A549 (cell line): ENCODE measurements around the gene CDC42EP4. TPM values are rescaled to one million over a fixed set of nuclear protein-coding genes. Genes with fewer than 3 reads are reported as not detected.

Experiments
- ATAC-seq, 2 experiments: fragments of 200-7000 bp in 1 of 2; fragments of >200 bp in 1 of 2; cut with Nextera tagmentation in 1 of 2; cut with Tn5 transposase in 1 of 2; 3 replicates each; pipeline versions ENCODE4 v1.8.0 to v1.9.1; 2018 to 2020; ENCODE audit warnings: mild to moderate bottlenecking in 1 of 2, moderate library complexity in 1 of 2
- CTCF ChIA-PET: fragments of 300-600 bp; sonication (Branson Sonifier 250); formaldehyde crosslinking; extraction: SDS; loops from one replicate; lab custom pipeline; 2021; ENCODE audit warnings: antibody characterized with exemption, inconsistent platforms; lab: Yijun Ruan, JAX
- POLR2A ChIA-PET: fragments of 350-600 bp; formaldehyde crosslinking; extraction: SDS; loops from one replicate; lab custom pipeline; 2021; ENCODE audit warnings: antibody characterized with exemption, inconsistent platforms; lab: Yijun Ruan, JAX
- DNase-seq, 2 experiments: peaks; one replicate each; pipeline versions ENCODE4 v3.0.0 to v3.0.0-alpha.2; 2011 to 2016; ENCODE audit warnings: low read depth in 1 of 2, low spot score in 1 of 2
- FAIRE-seq: peaks from 2 replicates; lab custom pipeline; 2011; peaks lifted over from hg19 to GRCh38; lab: Jason Lieb, UNC
- H3K27ac ChIP-seq, 2 experiments: fragments of >200 bp; sonication (Bioruptor Twin); formaldehyde crosslinking; 3 replicates each; pipeline ENCODE4 v1.5.1; 2016 to 2017
- H3K4me1 ChIP-seq: fragments of >200 bp; sonication (Bioruptor Twin); formaldehyde crosslinking; 3 replicates; pipeline ENCODE4 v1.6.1; 2016
- H3K4me2 ChIP-seq: fragments of >200 bp; sonication (Bioruptor Twin); formaldehyde crosslinking; 3 replicates; pipeline ENCODE4 v1.6.1; 2016
- H3K4me3 ChIP-seq: fragments of >200 bp; sonication (Bioruptor Twin); formaldehyde crosslinking; 3 replicates; pipeline ENCODE4 v1.5.1; 2016
- H3K9me3 ChIP-seq: fragments of >200 bp; sonication (Bioruptor Twin); formaldehyde crosslinking; 3 replicates; pipeline ENCODE4 v1.6.1; 2016
- ATOH8 ChIP-seq: fragments of 250-450 bp; sonication (Bioruptor Pico); IDR thresholded peaks from 2 replicates; pipeline ENCODE4 v1.5.0; 2020; ENCODE audit warnings: low read depth, mild to moderate bottlenecking, moderate library complexity
- CBX2 ChIP-seq: fragments of 200-600 bp; sonication (generic); IDR thresholded peaks from 2 replicates; pipeline ENCODE4 v1.6.1; 2016; ENCODE audit warnings: low read depth, mild to moderate bottlenecking, borderline replicate concordance
- CEBPB ChIP-seq, 2 experiments: fragments of >200 bp in 1 of 2; sonication (Bioruptor Twin) in 1 of 2; formaldehyde crosslinking in 1 of 2; IDR thresholded peaks; 2 replicates each; pipeline ENCODE4 v1.6.1; 2012 to 2016
- CHD2 ChIP-seq: fragments of 150-350 bp; IDR thresholded peaks from 2 replicates; pipeline ENCODE4 v1.6.1; 2014; ENCODE audit warnings: low read length; ENCODE audit not compliant: partially characterized antibody
- CHD4 ChIP-seq: fragments of 200-600 bp; sonication (generic); IDR thresholded peaks from 2 replicates; pipeline ENCODE4 v1.6.1; 2016; ENCODE audit warnings: antibody characterized with exemption, mild to moderate bottlenecking, borderline replicate concordance
- CTCF ChIP-seq: fragments of >200 bp; sonication (Bioruptor Twin); formaldehyde crosslinking; IDR thresholded peaks from 3 replicates; pipeline ENCODE4 v1.5.1; 2016
- EHF ChIP-seq: fragments of 250-450 bp; sonication (Bioruptor Pico); IDR thresholded peaks from 2 replicates; pipeline ENCODE4 v1.5.0; 2020; ENCODE audit warnings: mild to moderate bottlenecking
- FOSB ChIP-seq: fragments of 250-450 bp; sonication (Bioruptor Pico); IDR thresholded peaks from 2 replicates; pipeline ENCODE4 v1.5.0; 2020; ENCODE audit warnings: mild to moderate bottlenecking, moderate library complexity
- FOSL2 ChIP-seq, 2 experiments: fragments of 450-650 bp in 1 of 2; fragments of >200 bp in 1 of 2; sonication (Bioruptor Twin) in 1 of 2; formaldehyde crosslinking; IDR thresholded peaks; 2 replicates each; pipeline versions ENCODE4 v1.5.0 to v1.6.1; 2016 to 2020; ENCODE audit warnings: mild to moderate bottlenecking in 1 of 2, moderate library complexity in 1 of 2
- GATA3 ChIP-seq: IDR thresholded peaks from 2 replicates; pipeline ENCODE4 v1.6.1; 2012; ENCODE audit warnings: borderline replicate concordance
- HDAC2 ChIP-seq: fragments of 200-600 bp; sonication (generic); IDR thresholded peaks from 2 replicates; pipeline ENCODE4 v1.6.1; 2016
- HMGXB4 ChIP-seq: fragments of 250-450 bp; sonication (Bioruptor Pico); IDR thresholded peaks from 2 replicates; pipeline ENCODE4 v1.5.0; 2021; ENCODE audit warnings: mild to moderate bottlenecking, moderate library complexity, borderline replicate concordance
- HOXB13 ChIP-seq: fragments of 250-450 bp; sonication (Bioruptor Pico); IDR thresholded peaks from 2 replicates; pipeline ENCODE4 v1.5.0; 2020; ENCODE audit warnings: low read depth, mild to moderate bottlenecking, moderate library complexity
- HOXB5 ChIP-seq: fragments of 250-450 bp; sonication (Bioruptor Pico); IDR thresholded peaks from 2 replicates; pipeline ENCODE4 v1.5.0; 2020; ENCODE audit warnings: mild to moderate bottlenecking, moderate library complexity
- JUNB ChIP-seq: fragments of >200 bp; sonication (Bioruptor Twin); formaldehyde crosslinking; IDR thresholded peaks from 2 replicates; pipeline ENCODE4 v1.6.1; 2016
- KDM5A ChIP-seq: fragments of 200-600 bp; sonication (generic); IDR thresholded peaks from 2 replicates; pipeline ENCODE4 v1.6.1; 2016; ENCODE audit warnings: antibody characterized with exemption, mild to moderate bottlenecking
- MAZ ChIP-seq: fragments of 150-350 bp; IDR thresholded peaks from 2 replicates; pipeline ENCODE4 v1.6.1; 2014; ENCODE audit warnings: antibody characterized with exemption, low read depth, low read length, borderline replicate concordance
- NFE2L2 ChIP-seq: fragments of 150-350 bp; conservative IDR thresholded peaks from 2 replicates; pipeline ENCODE4 v1.6.1; 2014; ENCODE audit warnings: low read length
- NPAS2 ChIP-seq: fragments of 250-450 bp; sonication (Bioruptor Pico); IDR thresholded peaks from 2 replicates; pipeline ENCODE4 v1.8.0; 2022; ENCODE audit warnings: mild to moderate bottlenecking, moderate library complexity, borderline replicate concordance
- NR3C1 ChIP-seq: fragments of >200 bp; sonication (Bioruptor Twin); formaldehyde crosslinking; IDR thresholded peaks from 3 replicates; pipeline ENCODE4 v1.6.1; 2017
- PBX3 ChIP-seq: IDR thresholded peaks from 2 replicates; pipeline ENCODE4 v1.6.1; 2012
- POLR2A ChIP-seq: IDR thresholded peaks from 2 replicates; pipeline ENCODE4 v1.6.1; 2012; ENCODE audit warnings: mild to moderate bottlenecking, low read length
- POLR2AphosphoS2 ChIP-seq: conservative IDR thresholded peaks from 2 replicates; pipeline ENCODE4 v1.6.1; 2012; ENCODE audit warnings: low read length, improper control_type of control experiment, inconsistent platforms
- RCOR1 ChIP-seq: fragments of 150-350 bp; IDR thresholded peaks from 2 replicates; pipeline ENCODE4 v1.6.1; 2014; ENCODE audit warnings: antibody characterized with exemption, low read length, low read depth
- RFX5 ChIP-seq: fragments of 450-650 bp; IDR thresholded peaks from 2 replicates; pipeline ENCODE4 v1.7.1; 2014; ENCODE audit warnings: antibody characterized with exemption, mild to moderate bottlenecking, moderate library complexity
- RNF2 ChIP-seq: fragments of 200-600 bp; sonication (generic); IDR thresholded peaks from 2 replicates; pipeline ENCODE4 v1.6.1; 2016; ENCODE audit warnings: low read depth, mild to moderate bottlenecking, antibody characterized with exemption, moderate library complexity, borderline replicate concordance
- SMC3 ChIP-seq: fragments of >200 bp; sonication (Bioruptor Twin); formaldehyde crosslinking; IDR thresholded peaks from 3 replicates; pipeline ENCODE4 v1.6.1; 2018; ENCODE audit warnings: inconsistent platforms
- TFCP2L1 ChIP-seq: fragments of 250-450 bp; sonication (Bioruptor Pico); IDR thresholded peaks from 2 replicates; pipeline ENCODE4 v1.5.0; 2021; ENCODE audit warnings: mild to moderate bottlenecking
- TP53 ChIP-seq: fragments of 250-450 bp; sonication (Bioruptor Pico); IDR thresholded peaks from 2 replicates; pipeline ENCODE4 v1.5.0; 2021; ENCODE audit warnings: mild to moderate bottlenecking, moderate library complexity
- ZC3H11A ChIP-seq: fragments of 450-650 bp; IDR thresholded peaks from 2 replicates; pipeline ENCODE4 v1.6.1; 2014; ENCODE audit warnings: antibody characterized with exemption, mild to moderate bottlenecking
- ZFP36 ChIP-seq: fragments of 450-650 bp; IDR thresholded peaks from 2 replicates; pipeline ENCODE4 v1.6.1; 2014; ENCODE audit warnings: borderline replicate concordance; ENCODE audit not compliant: partially characterized antibody
- WGBS: methylation state at CpG from one replicate; pipeline ENCODE4 v1.1.6; 2017; ENCODE audit errors: missing lambda C conversion rate; 5-methylcytosine and 5-hydroxymethylcytosine counted together
- polyA plus RNA-seq, 4 experiments: library from polyadenylated mRNA; depleted of rRNA in 3 of 4; stranded (reverse); fragments of >200 nt; fragmentation: RNase III in 1 of 4; extraction: RNeasy Plus Mini Kit Qiagen cat#74134 plus additional on column Dnase treatment in 1 of 4; gene quantifications; 2 replicates in 3 of 4; 3 replicates in 1 of 4; pipeline ENCODE4 v1.2.3, GENCODE V29; 2011 to 2017
- TF ChIP-seq, protein P1 (sequence below): IDR thresholded peaks from 2 replicates; pipeline ENCODE4 v1.6.1; 2012
- TF ChIP-seq, protein P2 (sequence below): fragments of >200 bp; sonication (Bioruptor Twin); formaldehyde crosslinking; IDR thresholded peaks from 3 replicates; pipeline ENCODE4 v1.6.1; 2016
- TF ChIP-seq, protein P3 (sequence below): fragments of 150-350 bp; IDR thresholded peaks from 2 replicates; pipeline ENCODE4 v1.6.1; 2014; ENCODE audit warnings: low read depth, mild to moderate bottlenecking, low read length

The CDC42EP4 gene
- polyA plus RNA-seq, 2 of the 4 experiments (the other 2 are of a cell fraction) = 33.8 to 65.7 TPM

GRCh38 chr17:73342541-73343167 lies 30.9 kb upstream of the CDC42EP4 start:
- peak; percentile 64 to 65 for DNase-seq
- peak in 1 of 2 experiments; percentile 33; a peak in 3 of 6 replicates for ATAC-seq
- H3K9me3 ChIP-seq = no peaks in the 10 kb centered on the region
- no peak for FAIRE-seq
- CTCF ChIA-PET = interaction anchor here (0.7 to 9.5 kb wide), 15 partner anchors 10 to 88 kb away, joined by 3 to 128 read pairs (median 5); partner anchors contain the start of gene CDC42EP4
- POLR2A ChIA-PET = interaction anchor here (1.5 to 2.7 kb wide), 4 partner anchors 30 to 750 kb away, joined by 4 to 28 read pairs (median 14); partner anchors contain the start of gene CDC42EP4
- H3K4me2 ChIP-seq = peak overlapping the region; percentile 74
- peak overlapping the region; percentile 86 to 93 for H3K27ac ChIP-seq
- 26% methylated on average over 7 of the region's 7 CpGs for WGBS
- H3K4me1 ChIP-seq = peaks cover 55% of the 10 kb centered on the region
- no peak overlapping the region for H3K4me3 ChIP-seq
- TF ChIP-seq POLR2AphosphoS2 (no peak), TP53 (CRISPR knock-in tag) (no peak), POLR2A (no peak), FOSB (CRISPR knock-in tag) (no peak), ATOH8 (CRISPR knock-in tag) (no peak), HMGXB4 (no peak), EHF (CRISPR knock-in tag) (no peak), KDM5A (no peak), RFX5 (no peak), CHD2 (no peak), ZFP36 (no peak), NFE2L2 (no peak), NR3C1 (no peak), TFCP2L1 (no peak), CTCF (0 out of 3 replicates have a peak, but pooled peaks have one; percentile 11), CHD4 (no peak), RCOR1 (peak; percentile 88), MAZ (no peak), CBX2 (no peak), HOXB5 (CRISPR knock-in tag) (no peak), CEBPB (IDR thresholded peaks at IDR 0.05) (no peak), NPAS2 (CRISPR knock-in tag) (no peak), PBX3 (no peak), GATA3 (no peak), ZC3H11A (no peak), HDAC2 (peak; percentile 57; the same call in 1 of the 2 replicates), RNF2 (no peak), JUNB (no peak), HOXB13 (CRISPR knock-in tag) (no peak), FOSL2 (IDR thresholded peaks at IDR 0.05) (no peak), FOSL2 (CRISPR knock-in tag; IDR thresholded peaks at IDR 0.05) (no peak), SMC3 (0 out of 3 replicates have a peak, but pooled peaks have one; percentile 6)
- TF ChIP-seq, protein P1, sequence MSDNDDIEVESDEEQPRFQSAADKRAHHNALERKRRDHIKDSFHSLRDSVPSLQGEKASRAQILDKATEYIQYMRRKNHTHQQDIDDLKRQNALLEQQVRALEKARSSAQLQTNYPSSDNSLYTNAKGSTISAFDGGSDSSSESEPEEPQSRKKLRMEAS = no peak; the same call in 1 of the 2 replicates
- TF ChIP-seq, protein P2, sequence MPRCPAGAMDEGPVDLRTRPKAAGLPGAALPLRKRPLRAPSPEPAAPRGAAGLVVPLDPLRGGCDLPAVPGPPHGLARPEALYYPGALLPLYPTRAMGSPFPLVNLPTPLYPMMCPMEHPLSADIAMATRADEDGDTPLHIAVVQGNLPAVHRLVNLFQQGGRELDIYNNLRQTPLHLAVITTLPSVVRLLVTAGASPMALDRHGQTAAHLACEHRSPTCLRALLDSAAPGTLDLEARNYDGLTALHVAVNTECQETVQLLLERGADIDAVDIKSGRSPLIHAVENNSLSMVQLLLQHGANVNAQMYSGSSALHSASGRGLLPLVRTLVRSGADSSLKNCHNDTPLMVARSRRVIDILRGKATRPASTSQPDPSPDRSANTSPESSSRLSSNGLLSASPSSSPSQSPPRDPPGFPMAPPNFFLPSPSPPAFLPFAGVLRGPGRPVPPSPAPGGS = no peak
- TF ChIP-seq, protein P3, sequence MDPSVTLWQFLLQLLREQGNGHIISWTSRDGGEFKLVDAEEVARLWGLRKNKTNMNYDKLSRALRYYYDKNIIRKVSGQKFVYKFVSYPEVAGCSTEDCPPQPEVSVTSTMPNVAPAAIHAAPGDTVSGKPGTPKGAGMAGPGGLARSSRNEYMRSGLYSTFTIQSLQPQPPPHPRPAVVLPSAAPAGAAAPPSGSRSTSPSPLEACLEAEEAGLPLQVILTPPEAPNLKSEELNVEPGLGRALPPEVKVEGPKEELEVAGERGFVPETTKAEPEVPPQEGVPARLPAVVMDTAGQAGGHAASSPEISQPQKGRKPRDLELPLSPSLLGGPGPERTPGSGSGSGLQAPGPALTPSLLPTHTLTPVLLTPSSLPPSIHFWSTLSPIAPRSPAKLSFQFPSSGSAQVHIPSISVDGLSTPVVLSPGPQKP = no peak
